ENCODE data around the gene FLT4.

The FLT4 gene

DNA sequence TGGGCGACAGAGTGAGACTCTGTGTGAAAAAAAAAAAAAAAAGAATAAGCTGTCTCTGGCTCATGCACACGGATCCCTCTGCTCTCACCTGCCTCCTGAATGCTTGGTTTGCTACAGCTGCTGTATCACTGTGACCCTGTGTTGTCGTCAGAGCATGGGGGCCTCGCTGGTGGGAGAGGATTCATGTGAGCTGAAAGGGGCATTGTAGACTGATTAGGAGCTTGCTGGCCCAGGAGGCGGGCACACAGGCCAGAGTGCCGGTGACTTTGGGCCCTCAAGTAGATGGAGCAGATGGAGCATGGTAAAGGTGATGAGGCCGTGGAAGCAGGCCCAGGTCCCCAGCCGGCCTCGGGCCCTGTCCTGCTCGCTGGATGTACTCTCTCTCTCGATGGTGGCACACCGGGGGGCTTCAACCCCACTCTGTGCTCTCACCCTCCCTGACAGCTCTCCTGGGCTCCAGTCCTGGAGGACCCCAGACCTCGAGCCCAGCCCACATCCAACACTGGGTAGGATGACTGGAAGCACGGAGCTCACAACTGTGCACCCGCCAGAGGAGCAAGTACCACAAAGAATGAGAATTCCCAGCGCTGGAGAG, 7.1 kb downstream of the FLT4 start:
- ChIA-PET POLR2A (interaction anchor here (0.6 kb wide), 1 partner anchor 80 kb away, joined by 3 read pairs; no protein-coding TSS in a partner anchor), CTCF (no interaction called here)
- TF ChIP-seq CTCF (IDR thresholded peaks at IDR 0.05; ENCODE audit: control extremely low read depth, extremely low read depth, low read depth, missing control alignments), result no peak
- DNase-seq (ENCODE audit: extremely low spot score), result no peak

- no peak for TF ChIP-seq CTCF (IDR thresholded peaks at IDR 0.05; ENCODE audit: control extremely low read depth, extremely low read depth, low read depth, missing control alignments)
- ChIA-PET CTCF (no interaction called here), POLR2A (no interaction called here)
- no peak for DNase-seq (ENCODE audit: extremely low spot score)
Measured at GRCh38 chr5:180641566-180641900, 7.9 kb downstream of the FLT4 start.

GRCh38 chr5:180640861-180641565, 8.4 kb downstream of the FLT4 start:
- DNase-seq (ENCODE audit: extremely low spot score), result no peak
- no peak for TF ChIP-seq CTCF (IDR thresholded peaks at IDR 0.05; ENCODE audit: control extremely low read depth, extremely low read depth, low read depth, missing control alignments)
- CTCF ChIA-PET, result no interaction called here
- POLR2A ChIA-PET, result no interaction called here

GRCh38 chr5:180640611-180640860, 8.9 kb downstream of the FLT4 start:
- no peak for DNase-seq (ENCODE audit: extremely low spot score)
- POLR2A ChIA-PET, result no interaction called here
- CTCF ChIA-PET, result no interaction called here
- TF ChIP-seq CTCF (IDR thresholded peaks at IDR 0.05; ENCODE audit: control extremely low read depth, extremely low read depth, low read depth, missing control alignments), result no peak

DNA sequence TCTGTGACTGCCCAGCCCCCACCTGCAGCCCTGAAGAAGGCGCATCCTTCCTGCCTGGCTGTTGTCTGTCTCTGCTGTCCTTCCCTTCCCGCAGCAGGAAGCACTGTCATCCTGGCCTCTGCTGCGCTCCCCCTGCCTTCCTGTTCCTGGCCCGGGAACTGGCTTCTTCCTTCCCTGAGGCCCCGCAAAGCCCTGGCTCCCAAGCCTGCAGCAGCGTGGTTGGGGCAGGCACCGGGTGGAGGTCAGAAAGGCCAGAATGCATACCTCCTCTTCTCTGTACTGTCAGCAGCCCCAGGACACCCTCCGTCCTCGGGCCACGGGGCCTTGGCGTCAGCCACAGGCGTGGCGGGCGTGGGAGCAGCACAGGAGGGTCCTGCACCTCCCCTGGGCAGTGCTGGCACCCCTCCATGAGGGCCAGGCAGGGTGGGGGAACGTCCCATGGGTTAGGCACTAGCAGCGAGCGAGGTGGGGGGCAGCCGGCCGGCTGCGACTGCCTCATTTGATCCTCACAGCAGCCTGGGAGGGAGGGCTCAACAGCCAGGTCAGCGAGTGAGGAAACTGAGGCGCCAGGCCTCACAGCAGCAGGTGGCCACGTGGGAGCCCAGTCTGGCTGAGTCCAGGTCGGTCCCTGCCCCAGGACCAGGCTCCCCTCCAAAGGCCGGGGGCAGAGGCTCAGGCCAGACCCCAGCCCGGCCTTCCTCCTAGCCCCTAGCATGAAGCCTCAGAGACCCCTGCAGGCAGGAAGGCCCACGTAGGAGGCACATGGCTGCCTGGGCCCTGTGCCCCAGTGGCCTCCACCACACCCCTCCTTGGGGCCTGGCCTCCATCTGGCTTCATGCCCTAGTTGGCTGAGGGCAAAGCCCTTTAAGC, 9.4 kb downstream of the FLT4 start:
- ChIA-PET CTCF (no interaction called here), POLR2A (no interaction called here)

DNA sequence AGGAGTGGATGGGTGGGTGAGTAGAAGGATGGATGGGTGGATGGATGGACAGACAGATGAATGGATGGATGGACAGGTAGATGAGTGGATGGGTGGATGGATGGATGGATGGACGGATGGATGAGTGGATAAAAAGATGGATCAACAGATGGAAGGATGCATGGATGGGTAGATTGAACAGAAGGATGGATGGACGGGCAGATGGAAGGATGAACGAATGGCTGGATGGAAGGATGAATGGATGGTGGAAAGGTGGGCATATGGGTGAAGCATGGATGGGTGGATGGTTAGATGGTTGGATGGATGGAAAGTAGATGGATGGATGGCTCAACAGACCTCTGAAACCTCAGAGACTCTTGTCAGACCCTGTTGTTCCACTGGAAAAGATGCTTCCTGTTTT, 10.1 kb downstream of the FLT4 start:
- CTCF ChIA-PET, result no interaction called here
- POLR2A ChIA-PET, result no interaction called here
- DNase-seq (ENCODE audit: extremely low spot score), result no peak
- TF ChIP-seq CTCF (IDR thresholded peaks at IDR 0.05; ENCODE audit: control extremely low read depth, extremely low read depth, low read depth, missing control alignments), result no peak

More for the DNA sequence above, 9.4 kb downstream of the FLT4 start:
- no peak for TF ChIP-seq CTCF (IDR thresholded peaks at IDR 0.05; ENCODE audit: control extremely low read depth, extremely low read depth, low read depth, missing control alignments)
- no peak for DNase-seq (ENCODE audit: extremely low spot score)

All from GM10248 (cell line).